Activated CD4-positive, alpha-beta T cell treated with anti-CD3 and anti-CD28 coated beads for 36 hours (primary cell): ENCODE data around the gene SSBP3. TPM values are rescaled to one million over a fixed set of nuclear protein-coding genes. Genes with fewer than 3 reads are reported as not detected.

Source experiments
- ATAC-seq: fragments of 200-7000 bp; cut with Tn5 transposase; one replicate; pipeline ENCODE4 v1.10.0; 2021; ENCODE audit warnings: mild to moderate bottlenecking, moderate library complexity
- CTCF ChIA-PET: fragments of 350-600 bp; sonication (Branson Sonifier 250); formaldehyde crosslinking; loops from one replicate; lab custom pipeline; 2021; ENCODE audit warnings: antibody characterized with exemption; lab: Charles Lee
- POLR2A ChIA-PET: fragments of 350-600 bp; sonication (Branson Sonifier 250); formaldehyde crosslinking; loops from one replicate; lab custom pipeline; 2021; ENCODE audit warnings: antibody characterized with exemption, inconsistent platforms; lab: Charles Lee
- DNase-seq: peaks from one replicate; pipeline ENCODE4 v3.0.0-alpha.2; 2020
- H3K27ac Mint-ChIP-seq: one replicate; pipeline ENCODE4 v1.8.0; 2021; ENCODE audit warnings: mixed read lengths
- H3K27me3 Mint-ChIP-seq: one replicate; pipeline ENCODE4 v1.8.0; 2021; ENCODE audit warnings: mixed read lengths
- H3K36me3 Mint-ChIP-seq: one replicate; pipeline ENCODE4 v1.8.0; 2021; ENCODE audit warnings: low read depth, mixed read lengths
- H3K4me1 Mint-ChIP-seq: one replicate; pipeline ENCODE4 v1.8.0; 2021; ENCODE audit warnings: mixed read lengths
- H3K4me3 Mint-ChIP-seq: one replicate; pipeline ENCODE4 v1.8.0; 2021; ENCODE audit warnings: mild to moderate bottlenecking, moderate library complexity, mixed read lengths
- H3K9me3 Mint-ChIP-seq: one replicate; pipeline ENCODE4 v1.8.0; 2021; ENCODE audit warnings: low read depth, mixed read lengths
- intact Hi-C, 2 experiments: fragments of 100-400 bp; cut with DNase I in 1 of 2; cut with micrococcal nuclease in 1 of 2; formaldehyde crosslinking; loops; one replicate each; pipeline versions ENCODE4 v1.14.2 to v1.15.1; 2022 to 2024; cut with DNase I, micrococcal nuclease
- total RNA-seq, 2 experiments: library from RNA; stranded (reverse); gene quantifications; one replicate each; pipeline ENCODE4 v1.2.3, GENCODE V29; 2021

The SSBP3 gene
- total RNA-seq, 2 experiments from 2014 or later, result 40.3 to 64.2 TPM

DNA sequence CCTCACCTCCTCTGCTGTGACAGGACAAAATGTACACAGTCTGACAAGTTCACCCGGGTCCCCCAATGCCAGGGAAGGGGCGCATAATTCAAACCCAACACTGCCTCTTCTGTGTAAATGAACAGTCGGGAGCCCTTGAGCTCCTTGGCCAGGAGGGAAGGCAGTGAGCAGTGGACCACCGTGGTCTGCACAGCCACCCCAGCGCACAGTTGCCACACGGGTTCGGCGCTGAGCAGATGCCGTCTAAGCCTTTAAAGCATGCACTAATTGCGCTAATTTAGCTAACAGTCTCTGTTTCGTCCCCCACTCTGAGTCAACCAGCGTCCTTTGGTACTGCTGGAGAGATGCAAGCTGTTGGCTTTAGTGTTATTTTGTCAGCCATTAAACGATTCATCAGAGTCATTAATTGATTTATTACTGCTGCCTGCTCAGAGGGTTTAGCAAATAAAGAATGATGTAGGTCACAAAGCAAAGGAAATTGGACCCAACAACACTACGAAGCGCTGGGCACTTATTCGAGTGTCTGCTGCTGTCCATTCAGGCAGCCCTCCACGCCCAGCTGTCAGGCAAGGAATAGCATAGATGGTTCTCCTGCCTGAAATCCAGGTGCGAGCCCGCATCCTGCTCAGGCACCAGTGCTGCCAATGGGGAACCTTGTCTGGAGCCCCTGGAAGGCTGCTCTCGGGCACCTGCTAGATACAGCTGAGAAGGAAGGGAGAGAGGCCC, 114.8 kb downstream of the SSBP3 start:
- Mint-ChIP-seq H3K4me1 (peaks cover 83% of the 10 kb centered on the region), H3K9me3 (no peaks in the 10 kb centered on the region), H3K36me3 (peaks cover 4% of the 10 kb centered on the region), H3K27ac (no peak overlapping the region), H3K4me3 (no peak overlapping the region), H3K27me3 (no peaks in the 10 kb centered on the region)
- intact Hi-C loops, result no loop called here
- DNase-seq, result no peak
- no peak for ATAC-seq
- POLR2A ChIA-PET, result interaction anchor here (1.0 kb wide), 1 partner anchor 8 kb away, joined by 3 read pairs; no protein-coding TSS in a partner anchor
- CTCF ChIA-PET, result interaction anchor here (1.3 kb wide), 1 partner anchor 66 kb away, joined by 5 read pairs; no protein-coding TSS in a partner anchor

DNA sequence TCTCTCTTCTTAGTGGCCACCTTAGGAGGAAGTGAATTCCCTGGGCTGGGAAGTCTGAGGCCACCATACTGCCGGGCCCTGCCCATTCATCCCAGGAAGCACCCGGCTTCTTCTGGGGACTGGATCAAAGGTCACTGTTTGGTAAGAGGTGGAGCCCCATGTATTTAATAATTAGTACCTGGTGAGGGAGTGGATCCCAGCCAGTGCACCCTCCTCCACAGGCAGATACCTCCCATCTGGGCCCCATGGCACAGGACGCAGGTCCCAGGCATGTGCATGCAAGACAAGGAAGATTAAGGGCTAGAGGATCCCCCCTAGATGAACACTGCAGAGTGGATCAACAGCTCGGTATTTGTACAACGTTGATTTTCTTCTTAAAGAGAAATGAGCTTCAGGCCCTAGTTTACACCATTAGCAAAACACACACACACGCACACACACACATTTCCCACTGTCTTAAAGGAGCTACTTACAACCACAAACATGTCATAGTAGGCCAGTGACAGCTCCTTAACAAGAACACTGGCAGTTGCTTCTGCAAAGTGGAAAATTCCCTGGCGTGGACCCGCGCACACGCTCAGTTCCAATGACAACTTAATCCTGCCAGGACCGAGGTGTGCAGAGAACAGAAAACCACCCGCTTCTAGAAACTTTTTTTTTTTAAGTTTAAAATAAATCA, 115.5 kb downstream of the SSBP3 start:
- DNase-seq, result no peak
- H3K36me3 Mint-ChIP-seq, result peaks cover 4% of the 10 kb centered on the region
- intact Hi-C loops, result no loop called here
- no peak overlapping the region for H3K27ac Mint-ChIP-seq
- CTCF ChIA-PET, result interaction anchor here (1.0 to 1.3 kb wide), 2 partner anchors 67 to 70 kb away, joined by 3 to 5 read pairs; no protein-coding TSS in a partner anchor
- H3K9me3 Mint-ChIP-seq, result no peaks in the 10 kb centered on the region
- H3K27me3 Mint-ChIP-seq, result no peaks in the 10 kb centered on the region
- peaks cover 85% of the 10 kb centered on the region for H3K4me1 Mint-ChIP-seq
- POLR2A ChIA-PET, result interaction anchor here (0.7 to 1.0 kb wide), 2 partner anchors 9 to 198 kb away, joined by 3 to 6 read pairs; no protein-coding TSS in a partner anchor
- H3K4me3 Mint-ChIP-seq, result no peak overlapping the region
- ATAC-seq, result no peak

DNA sequence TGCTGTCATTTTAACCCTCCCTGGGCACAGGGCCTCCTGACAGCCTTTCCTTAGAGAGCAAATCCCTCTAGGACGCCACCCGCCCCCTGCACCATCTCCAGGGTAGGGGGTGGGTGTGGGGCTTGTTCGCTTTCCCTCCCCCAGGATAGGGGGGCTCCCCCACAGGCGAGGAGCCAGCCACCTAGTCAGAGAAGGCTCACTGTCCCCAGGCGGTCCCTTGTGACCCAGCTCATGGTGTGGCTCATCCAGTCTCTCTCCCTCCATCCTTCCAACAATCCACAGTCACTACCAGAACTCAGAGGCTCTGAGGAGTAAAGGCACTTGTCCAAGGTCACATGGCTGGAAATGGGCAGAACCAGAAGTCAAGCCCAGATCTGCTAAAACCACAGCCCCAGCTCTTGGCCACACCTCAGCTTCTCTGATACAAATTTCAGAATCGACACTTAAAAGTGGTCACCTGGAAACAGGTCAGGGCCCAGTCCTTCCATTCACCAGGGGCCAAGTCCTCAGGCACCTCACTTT, 116.4 kb downstream of the SSBP3 start:
- Mint-ChIP-seq H3K4me3 (no peak overlapping the region), H3K9me3 (no peaks in the 10 kb centered on the region), H3K4me1 (peaks cover 87% of the 10 kb centered on the region), H3K27me3 (no peaks in the 10 kb centered on the region), H3K36me3 (peaks cover 4% of the 10 kb centered on the region), H3K27ac (peak overlapping the region; percentile 65)
- ChIA-PET POLR2A (no interaction called here), CTCF (interaction anchor here (1.0 kb wide), 1 partner anchor 69 kb away, joined by 3 read pairs; no protein-coding TSS in a partner anchor)
- ATAC-seq (no peak), DNase-seq (no peak)
- intact Hi-C loops, result loop anchor here (5.0 to 10.0 kb wide), 4 partner anchors 65 to 513 kb away; partner anchors contain the start of genes SSBP3 (in 1 of the 2) and TTC22 (in 1 of the 2)

DNA sequence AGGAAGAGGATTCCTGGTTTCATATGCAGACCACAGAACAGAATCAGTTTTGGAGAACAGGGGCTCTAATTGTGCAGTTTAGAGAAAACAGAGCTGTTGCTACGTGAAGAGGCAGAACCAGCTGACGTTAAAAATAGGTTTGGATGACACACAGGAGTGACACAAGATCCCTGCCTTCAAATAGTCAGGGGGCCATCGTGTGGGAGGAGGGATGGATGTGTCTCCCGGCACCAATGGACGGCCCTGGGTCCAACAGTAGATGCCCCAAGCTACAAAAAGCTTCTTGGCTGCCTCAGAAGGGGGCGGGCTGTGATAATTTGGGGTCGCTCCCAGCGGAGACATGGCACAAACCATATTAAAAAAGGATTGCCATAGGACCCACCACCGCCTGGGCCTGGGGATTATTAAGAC, 118.4 kb downstream of the SSBP3 start:
- no peaks in the 10 kb centered on the region for H3K9me3 Mint-ChIP-seq

DNA sequence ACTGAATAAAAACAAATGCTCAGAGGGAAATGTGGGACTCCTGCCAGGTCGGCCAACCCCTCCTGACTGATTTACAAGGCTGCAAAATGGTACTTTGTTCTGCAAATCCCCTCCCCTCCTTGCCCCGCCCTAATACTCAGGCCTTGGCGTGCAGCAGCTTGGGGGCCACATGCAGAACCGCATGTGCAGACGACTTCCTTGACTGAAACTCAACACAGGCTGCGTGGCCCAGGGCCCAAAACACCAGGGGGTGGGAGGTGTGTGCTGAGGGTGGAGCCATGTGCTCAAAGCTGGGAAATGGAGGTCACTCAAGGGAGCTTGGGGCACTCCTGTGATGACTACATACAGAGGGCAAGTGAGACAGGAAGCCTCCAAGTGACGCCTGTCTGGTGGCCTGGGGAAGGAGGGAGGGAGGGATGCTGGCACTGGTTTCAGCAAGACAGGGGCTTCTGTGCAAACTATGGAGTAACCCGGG, 119.0 kb downstream of the SSBP3 start:
- DNase-seq, result peak; percentile 90
- H3K9me3 Mint-ChIP-seq, result no peaks in the 10 kb centered on the region
- ATAC-seq, result peak; percentile 88
- H3K4me1 Mint-ChIP-seq, result peaks cover 94% of the 10 kb centered on the region
- H3K4me3 Mint-ChIP-seq, result peak overlapping the region; percentile 59
- peaks cover 4% of the 10 kb centered on the region for H3K36me3 Mint-ChIP-seq
- peak overlapping the region; percentile 97 for H3K27ac Mint-ChIP-seq
- ChIA-PET CTCF (interaction anchor here (1.1 kb wide), 1 partner anchor 24 kb away, joined by 3 read pairs; no protein-coding TSS in a partner anchor), POLR2A (interaction anchor here (0.5 kb wide), 1 partner anchor 113 kb away, joined by 3 read pairs; no protein-coding TSS in a partner anchor)
- no peaks in the 10 kb centered on the region for H3K27me3 Mint-ChIP-seq
- intact Hi-C loops, result loop anchor here (1.0 to 10.0 kb wide), 7 partner anchors 68 to 515 kb away; partner anchors contain the start of genes SSBP3 (in 2 of the 2) and TTC22 (in 1 of the 2)

More for the DNA sequence above, 118.4 kb downstream of the SSBP3 start:
- POLR2A ChIA-PET, result interaction anchor here (0.5 kb wide), 1 partner anchor 113 kb away, joined by 3 read pairs; no protein-coding TSS in a partner anchor
- ATAC-seq, result no peak
- no peak overlapping the region for H3K4me3 Mint-ChIP-seq
- no peaks in the 10 kb centered on the region for H3K27me3 Mint-ChIP-seq
- peaks cover 91% of the 10 kb centered on the region for H3K4me1 Mint-ChIP-seq
- CTCF ChIA-PET, result interaction anchor here (0.7 to 1.1 kb wide), 3 partner anchors 11 to 450 kb away, joined by 3 to 6 read pairs (median 4); no protein-coding TSS in a partner anchor
- H3K27ac Mint-ChIP-seq, result peak overlapping the region; percentile 97
- H3K36me3 Mint-ChIP-seq, result peaks cover 4% of the 10 kb centered on the region
- DNase-seq, result no peak
- intact Hi-C loops, result loop anchor here (1.0 to 10.0 kb wide), 7 partner anchors 67 to 514 kb away; partner anchors contain the start of genes SSBP3 (in 2 of the 2) and TTC22 (in 1 of the 2)

DNA sequence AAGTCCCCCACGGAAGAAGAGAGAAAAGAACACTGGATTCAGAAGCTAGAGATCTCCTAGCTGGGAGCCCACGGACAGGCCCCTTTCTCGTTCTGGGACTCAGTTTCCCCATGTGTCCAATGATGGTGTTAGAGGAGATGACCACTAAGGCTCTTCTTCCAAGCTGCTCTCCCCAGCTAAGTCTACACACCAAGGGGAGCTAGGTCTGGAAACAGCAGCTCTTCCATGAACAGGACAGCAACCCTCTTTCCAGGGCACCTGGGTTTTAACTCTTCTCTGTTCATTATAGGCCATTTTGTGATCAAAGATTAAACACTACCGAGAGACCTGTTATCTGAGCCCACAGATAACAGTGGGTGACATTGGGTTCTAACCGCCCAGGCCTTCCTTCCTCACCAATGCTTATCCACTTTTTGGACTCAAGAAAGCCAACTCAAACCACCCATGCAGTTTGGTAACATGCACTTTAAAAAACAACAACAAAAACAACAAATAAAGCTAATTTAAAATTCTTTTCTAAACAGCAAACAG, 120.3 kb downstream of the SSBP3 start:
- CTCF ChIA-PET, result interaction anchor here (0.7 to 1.6 kb wide), 6 partner anchors 8 to 203 kb away, joined by 3 to 4 read pairs (median 4); no protein-coding TSS in a partner anchor
- DNase-seq (no peak), ATAC-seq (no peak)
- Mint-ChIP-seq H3K9me3 (no peaks in the 10 kb centered on the region), H3K4me3 (peak overlapping the region; percentile 59), H3K27me3 (no peaks in the 10 kb centered on the region), H3K27ac (peak overlapping the region; percentile 97), H3K36me3 (peaks cover 4% of the 10 kb centered on the region), H3K4me1 (peaks cover 90% of the 10 kb centered on the region)
- POLR2A ChIA-PET, result interaction anchor here (0.5 kb wide), 1 partner anchor 23 kb away, joined by 6 read pairs; no protein-coding TSS in a partner anchor
- intact Hi-C loops, result loop anchor here (2.0 to 10.0 kb wide), 6 partner anchors 69 to 516 kb away; partner anchors contain the start of genes SSBP3 (in 1 of the 2) and TTC22 (in 1 of the 2)

DNA sequence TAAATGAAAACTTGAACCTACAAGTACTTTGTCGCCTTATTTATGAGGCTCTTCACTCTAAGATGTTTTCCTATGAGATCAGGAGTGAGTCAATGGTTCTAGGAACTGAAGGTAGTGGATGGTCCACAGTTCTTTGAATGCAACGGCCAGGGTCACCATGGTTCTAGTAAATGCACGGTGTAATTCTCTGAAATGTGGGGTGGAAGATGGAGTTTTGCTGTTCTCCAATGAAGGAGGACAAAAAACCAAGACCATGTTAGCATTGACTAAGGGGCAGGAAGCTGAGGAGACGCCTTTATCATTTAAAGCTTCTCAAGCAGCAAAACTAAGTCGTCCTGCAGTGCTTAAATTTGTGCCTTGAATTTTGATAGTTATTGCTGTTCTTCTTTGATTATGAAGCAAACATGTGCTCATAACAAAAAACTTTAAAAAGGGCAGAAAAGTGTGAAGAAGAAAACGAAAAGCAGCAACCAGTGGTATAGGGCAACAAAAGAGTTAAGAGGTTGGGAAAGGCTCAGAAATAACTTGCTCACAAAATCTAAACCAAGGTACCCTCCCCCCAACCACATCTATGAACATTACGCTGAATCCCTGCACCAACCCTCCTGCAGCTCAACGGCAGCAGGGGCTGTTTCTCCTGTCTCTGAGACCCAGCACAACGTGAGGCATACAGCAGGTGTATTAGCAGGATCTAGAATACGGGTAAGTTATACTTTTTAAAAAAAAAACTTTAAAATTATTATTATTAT, 121.2 kb downstream of the SSBP3 start:
- POLR2A ChIA-PET, result interaction anchor here (0.7 kb wide), 1 partner anchor 775 kb away, joined by 3 read pairs; no protein-coding TSS in a partner anchor
- CTCF ChIA-PET, result interaction anchor here (0.7 to 1.6 kb wide), 3 partner anchors 69 to 204 kb away, joined by 3 to 4 read pairs (median 3); no protein-coding TSS in a partner anchor

DNA sequence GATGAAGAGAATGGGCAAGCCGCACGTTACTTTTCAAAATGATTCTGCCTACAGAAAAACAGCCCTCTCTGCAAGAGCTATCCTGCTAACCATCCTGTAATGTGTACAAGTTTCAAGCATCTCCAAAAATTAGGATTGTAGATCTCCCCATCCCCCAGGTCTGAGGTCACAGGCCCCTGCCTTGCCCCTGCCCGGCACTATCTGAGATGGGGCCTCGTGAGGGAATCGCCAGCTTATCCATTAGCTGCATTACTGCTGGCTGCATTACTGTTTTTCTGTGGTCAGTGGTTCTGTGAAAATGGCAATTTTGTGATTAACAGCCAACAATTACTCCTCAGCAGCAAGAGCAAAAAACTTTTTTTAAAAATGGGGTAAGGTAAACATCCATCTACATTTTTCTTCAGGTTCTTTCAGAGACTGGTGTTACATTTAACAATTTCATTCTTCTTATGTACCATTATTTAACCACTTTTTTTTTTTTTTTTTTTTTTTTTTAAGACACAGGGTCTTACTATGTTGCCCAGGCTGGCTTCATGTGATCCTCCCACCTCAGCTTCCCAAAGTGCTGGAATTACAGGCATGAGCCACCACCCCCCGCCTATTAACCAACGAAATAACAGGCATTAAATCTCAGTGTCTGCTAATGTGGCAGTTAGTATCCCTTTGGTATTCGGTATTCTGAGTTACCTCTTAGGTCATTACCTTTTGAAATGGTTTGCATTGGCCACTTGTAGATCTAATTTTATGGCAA, 122.4 kb downstream of the SSBP3 start:
- intact Hi-C loops, result loop anchor here (2.0 to 10.0 kb wide), 2 partner anchors 71 to 205 kb away; no protein-coding TSS in a partner anchor
- H3K4me1 Mint-ChIP-seq, result peaks cover 80% of the 10 kb centered on the region
- H3K36me3 Mint-ChIP-seq, result peaks cover 6% of the 10 kb centered on the region
- ATAC-seq (no peak), DNase-seq (no peak)
- no peaks in the 10 kb centered on the region for H3K27me3 Mint-ChIP-seq
- no peak overlapping the region for H3K4me3 Mint-ChIP-seq
- no peaks in the 10 kb centered on the region for H3K9me3 Mint-ChIP-seq
- H3K27ac Mint-ChIP-seq, result peak overlapping the region; percentile 70
- POLR2A ChIA-PET, result interaction anchor here (0.5 kb wide), 1 partner anchor 142 kb away, joined by 7 read pairs; no protein-coding TSS in a partner anchor
- CTCF ChIA-PET, result interaction anchor here (0.7 kb wide), 1 partner anchor 83 kb away, joined by 3 read pairs; no protein-coding TSS in a partner anchor

More for the DNA sequence above, 121.2 kb downstream of the SSBP3 start:
- DNase-seq (peak; percentile 59), ATAC-seq (peak; percentile 30)
- Mint-ChIP-seq H3K27me3 (no peaks in the 10 kb centered on the region), H3K27ac (peak overlapping the region; percentile 97), H3K4me1 (peaks cover 90% of the 10 kb centered on the region), H3K4me3 (peak overlapping the region; percentile 59), H3K36me3 (peaks cover 6% of the 10 kb centered on the region), H3K9me3 (no peaks in the 10 kb centered on the region)
- intact Hi-C loops, result loop anchor here (2.0 to 10.0 kb wide), 5 partner anchors 70 to 517 kb away; partner anchors contain the start of genes SSBP3 (in 1 of the 2) and TTC22 (in 1 of the 2)
